H9 (cell line): ENCODE measurements around the gene NUP88. TPM values are rescaled to one million over a fixed set of nuclear protein-coding genes. Genes with fewer than 3 reads are reported as not detected.
A peak's percentile ranks its signal among the peaks of the same experiment; 100 is the strongest.

ENCODE experiments used
- DNase-seq: peaks from one replicate; pipeline ENCODE4 v3.0.0-alpha.2; 2017
- H2AFZ ChIP-seq: one replicate; pipeline ENCODE4 v1.6.1; 2013; ENCODE audit warnings: mild to moderate bottlenecking, low read length, control low read depth, moderate library complexity
- H2AK5ac ChIP-seq: 2 replicates; pipeline ENCODE4 v1.6.1; 2013; ENCODE audit warnings: low read length, control low read depth, mixed read lengths; ENCODE audit not compliant: insufficient read length
- H2BK120ac ChIP-seq: one replicate; pipeline ENCODE4 v1.6.1; 2013; ENCODE audit warnings: low read depth, mild to moderate bottlenecking, low read length, control low read depth, inconsistent platforms; ENCODE audit not compliant: poor library complexity, severe bottlenecking
- H2BK12ac ChIP-seq: 2 replicates; pipeline ENCODE4 v1.6.1; 2013; ENCODE audit warnings: low read length, control low read depth, mixed read lengths, low read depth; ENCODE audit not compliant: insufficient read length
- H2BK15ac ChIP-seq: 2 replicates; pipeline ENCODE4 v1.6.1; 2013; ENCODE audit warnings: low read depth, low read length, control low read depth
- H2BK20ac ChIP-seq: one replicate; pipeline ENCODE4 v1.6.1; 2013; ENCODE audit warnings: low read depth, mild to moderate bottlenecking, low read length, control low read depth, inconsistent platforms; ENCODE audit not compliant: poor library complexity, severe bottlenecking
- H2BK5ac ChIP-seq: 2 replicates; pipeline ENCODE4 v1.6.1; 2013; ENCODE audit warnings: low read length, control low read depth, mixed read lengths; ENCODE audit not compliant: insufficient read length
- H3K14ac ChIP-seq: 2 replicates; pipeline ENCODE4 v1.6.1; 2013; ENCODE audit warnings: low read length, control low read depth; ENCODE audit not compliant: insufficient read depth
- H3K18ac ChIP-seq: 2 replicates; pipeline ENCODE4 v1.6.1; 2013; ENCODE audit warnings: low read depth, mild to moderate bottlenecking, mixed read lengths, low read length, control low read depth; ENCODE audit not compliant: insufficient read length
- H3K23ac ChIP-seq: 2 replicates; pipeline ENCODE4 v1.6.1; 2013; ENCODE audit warnings: low read length, control low read depth, mixed read lengths, low read depth; ENCODE audit not compliant: insufficient read length
- H3K23me2 ChIP-seq: 2 replicates; pipeline ENCODE4 v1.6.1; 2013; ENCODE audit warnings: low read depth, mild to moderate bottlenecking, mixed read lengths, low read length, control low read depth; ENCODE audit not compliant: insufficient read length, poor library complexity, severe bottlenecking
- H3K27ac ChIP-seq: 2 replicates; pipeline ENCODE4 v1.5.1; 2013; ENCODE audit warnings: low read length, control low read depth, mixed read lengths, low read depth; ENCODE audit not compliant: insufficient read length
- H3K27me3 ChIP-seq: 2 replicates; pipeline ENCODE4 v1.6.1; 2013; ENCODE audit warnings: low read length, control low read depth, inconsistent platforms; ENCODE audit not compliant: insufficient read depth
- H3K4ac ChIP-seq: 2 replicates; pipeline ENCODE4 v1.6.1; 2013; ENCODE audit warnings: low read depth, mild to moderate bottlenecking, control low read depth, inconsistent platforms, low read length, moderate library complexity
- H3K4me1 ChIP-seq: 2 replicates; pipeline ENCODE4 v1.6.1; 2013; ENCODE audit warnings: low read length, control low read depth, inconsistent platforms; ENCODE audit not compliant: insufficient read depth
- H3K4me2 ChIP-seq: 2 replicates; pipeline ENCODE4 v1.6.1; 2013; ENCODE audit warnings: low read length, control low read depth, mixed read lengths; ENCODE audit not compliant: insufficient read length, insufficient read depth
- H3K56ac ChIP-seq: 2 replicates; pipeline ENCODE4 v1.6.1; 2013; ENCODE audit warnings: low read depth, mild to moderate bottlenecking, mixed read lengths, low read length, control low read depth; ENCODE audit not compliant: insufficient read length
- H3K79me1 ChIP-seq: 2 replicates; pipeline ENCODE4 v1.6.1; 2013; ENCODE audit warnings: low read depth, mild to moderate bottlenecking, moderate library complexity, low read length, control low read depth, inconsistent platforms; ENCODE audit not compliant: insufficient read depth, poor library complexity, severe bottlenecking
- H3K79me2 ChIP-seq: 2 replicates; pipeline ENCODE4 v1.6.1; 2013; ENCODE audit warnings: low read length, control low read depth, inconsistent platforms; ENCODE audit not compliant: insufficient read depth
- H3K9ac ChIP-seq: 2 replicates; pipeline ENCODE4 v1.6.1; 2013; ENCODE audit warnings: low read length, control low read depth, mixed read lengths; ENCODE audit not compliant: insufficient read length; ENCODE audit errors: extremely low read depth
- H3K9me3 ChIP-seq: one replicate; pipeline ENCODE4 v1.6.1; 2013; ENCODE audit warnings: low read depth, low read length, inconsistent platforms; ENCODE audit not compliant: control insufficient read depth
- H3T11ph ChIP-seq: one replicate; pipeline ENCODE4 v1.6.1; 2013; ENCODE audit warnings: mild to moderate bottlenecking, low read length, control low read depth, inconsistent platforms
- H4K20me1 ChIP-seq: one replicate; pipeline ENCODE4 v1.6.1; 2013; ENCODE audit not compliant: control insufficient read depth, insufficient read length, insufficient read depth
- H4K5ac ChIP-seq: 2 replicates; pipeline ENCODE4 v1.6.1; 2013; ENCODE audit warnings: low read depth, mild to moderate bottlenecking, mixed read lengths, low read length, control low read depth; ENCODE audit not compliant: insufficient read length
- H4K8ac ChIP-seq: replicated peaks from 2 replicates; pipeline ENCODE4 v1.6.1; 2013; ENCODE audit warnings: low read length, control low read depth, mixed read lengths, low read depth; ENCODE audit not compliant: insufficient read length
- H4K91ac ChIP-seq: 2 replicates; pipeline ENCODE4 v1.6.1; 2013; ENCODE audit warnings: low read depth, mild to moderate bottlenecking, moderate library complexity, mixed read lengths, low read length, control low read depth; ENCODE audit not compliant: insufficient read length
- H3K27ac Mint-ChIP-seq, 3 experiments: 2 replicates in 2 of 3; 3 replicates in 1 of 3; pipeline ENCODE4 v1.8.0; 2020 to 2021; ENCODE audit warnings: mixed read lengths in 3 of 3, mild to moderate bottlenecking in 1 of 3, moderate library complexity in 1 of 3
- H3K27me3 Mint-ChIP-seq: 2 replicates; pipeline ENCODE4 v1.8.0; 2021; ENCODE audit warnings: low read depth, mild to moderate bottlenecking, moderate library complexity, mixed read lengths
- H3K36me3 Mint-ChIP-seq, 3 experiments: 2 replicates in 2 of 3; 3 replicates in 1 of 3; pipeline ENCODE4 v1.8.0; 2020 to 2021; ENCODE audit warnings: low read depth in 3 of 3, mixed read lengths in 3 of 3; ENCODE audit not compliant: insufficient read depth in 1 of 3
- H3K4me1 Mint-ChIP-seq, 2 experiments: 2 replicates each; pipeline ENCODE4 v1.8.0; 2020; ENCODE audit warnings: mixed read lengths in 2 of 2
- H3K4me3 Mint-ChIP-seq, 2 experiments: 2 replicates in 1 of 2; 3 replicates in 1 of 2; pipeline ENCODE4 v1.8.0; 2020 to 2021; ENCODE audit warnings: mild to moderate bottlenecking in 2 of 2, mixed read lengths in 2 of 2, moderate library complexity in 1 of 2
- H3K9me3 Mint-ChIP-seq, 2 experiments: 2 replicates in 1 of 2; 3 replicates in 1 of 2; pipeline ENCODE4 v1.8.0; 2020; ENCODE audit warnings: mild to moderate bottlenecking in 2 of 2, mixed read lengths in 2 of 2, moderate library complexity in 1 of 2
- WGBS: extraction: QIAGEN DNeasy Blood & Tissue Kit; methylation state at CpG from one replicate; pipeline ENCODE4 v1.1.7; 2013; ENCODE audit warnings: missing lambda C conversion rate, low lambda C conversion rate, mixed read lengths; ENCODE audit not compliant: insufficient read length; ENCODE audit errors: extremely low coverage; 5-methylcytosine and 5-hydroxymethylcytosine counted together
- total RNA-seq: library from RNA; stranded (reverse); gene quantifications from 2 replicates; pipeline ENCODE4 v1.2.1, GENCODE V29; 2021
- TF ChIP-seq, protein P1 (sequence below): fragments of 200-600 bp; sonication (generic); conservative IDR thresholded peaks from 3 replicates; pipeline ENCODE4 v1.8.0; 2021; ENCODE audit warnings: antibody characterized with exemption, mild to moderate bottlenecking

The NUP88 gene
- total RNA-seq, 1 experiment from 2014 or later: 98.2 TPM

DNA sequence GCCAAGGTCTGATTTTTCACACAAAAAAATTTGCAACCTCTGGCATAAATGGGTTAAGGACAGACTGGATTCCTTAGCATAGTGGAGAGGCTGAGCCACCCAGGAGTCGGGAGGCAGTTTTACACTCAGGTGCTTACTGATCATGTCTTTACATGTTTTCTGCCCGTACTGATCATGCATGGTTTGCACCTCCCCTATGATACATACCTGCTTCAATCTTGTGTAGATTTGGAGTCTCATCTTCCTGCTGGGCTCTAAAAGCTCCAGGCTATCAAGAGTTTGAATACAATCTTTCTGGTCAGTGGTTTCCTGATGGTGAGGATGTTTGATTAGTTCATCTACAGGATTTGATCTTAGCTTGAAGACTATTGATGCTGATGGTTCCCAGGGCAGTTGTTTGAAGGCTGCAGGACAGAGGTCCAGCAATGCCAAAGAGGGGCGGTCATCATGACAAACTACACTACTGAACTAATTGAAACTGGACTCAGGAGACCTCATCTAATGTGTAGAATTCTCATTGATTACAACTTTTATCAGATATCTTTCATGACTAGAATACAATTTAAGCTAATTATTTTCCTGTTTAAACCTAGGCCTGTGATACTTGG lies 12.6 kb upstream of the NUP88 start:
- peak overlapping the region in 1 of 2 experiments; percentile 12; a peak in 1 of 5 replicates for H3K4me3 Mint-ChIP-seq
- Histone ChIP-seq H3K4me1 (no peaks in the 10 kb centered on the region), H2AK5ac (no peak overlapping the region), H2AFZ (no peak overlapping the region), H2BK12ac (no peak overlapping the region), H3T11ph (no peak overlapping the region), H3K56ac (no peak overlapping the region), H2BK15ac (no peak overlapping the region), H3K4me2 (no peak overlapping the region), H2BK5ac (no peak overlapping the region), H4K8ac (no peak overlapping the region), H3K4ac (no peak overlapping the region), H4K5ac (no peak overlapping the region), H3K79me2 (no peaks in the 10 kb centered on the region), H2BK120ac (no peak overlapping the region), H3K23ac (no peak overlapping the region), H3K79me1 (peaks cover 3% of the 10 kb centered on the region), H4K20me1 (no peaks in the 10 kb centered on the region), H3K18ac (no peak overlapping the region), H2BK20ac (no peak overlapping the region), H3K27ac (no peak overlapping the region), H3K27me3 (no peaks in the 10 kb centered on the region), H3K9me3 (no peaks in the 10 kb centered on the region), H3K14ac (no peak overlapping the region), H4K91ac (no peak overlapping the region), H3K9ac (no peak overlapping the region), H3K23me2 (no peaks in the 10 kb centered on the region)
- no peaks in the 10 kb centered on the region for H3K9me3 Mint-ChIP-seq
- H3K27me3 Mint-ChIP-seq: no peaks in the 10 kb centered on the region
- no peak for DNase-seq
- H3K4me1 Mint-ChIP-seq: peaks cover 4 to 5% of the 10 kb centered on the region in 2 experiments; a peak in 2 of 4 replicates
- TF ChIP-seq, protein P1, sequence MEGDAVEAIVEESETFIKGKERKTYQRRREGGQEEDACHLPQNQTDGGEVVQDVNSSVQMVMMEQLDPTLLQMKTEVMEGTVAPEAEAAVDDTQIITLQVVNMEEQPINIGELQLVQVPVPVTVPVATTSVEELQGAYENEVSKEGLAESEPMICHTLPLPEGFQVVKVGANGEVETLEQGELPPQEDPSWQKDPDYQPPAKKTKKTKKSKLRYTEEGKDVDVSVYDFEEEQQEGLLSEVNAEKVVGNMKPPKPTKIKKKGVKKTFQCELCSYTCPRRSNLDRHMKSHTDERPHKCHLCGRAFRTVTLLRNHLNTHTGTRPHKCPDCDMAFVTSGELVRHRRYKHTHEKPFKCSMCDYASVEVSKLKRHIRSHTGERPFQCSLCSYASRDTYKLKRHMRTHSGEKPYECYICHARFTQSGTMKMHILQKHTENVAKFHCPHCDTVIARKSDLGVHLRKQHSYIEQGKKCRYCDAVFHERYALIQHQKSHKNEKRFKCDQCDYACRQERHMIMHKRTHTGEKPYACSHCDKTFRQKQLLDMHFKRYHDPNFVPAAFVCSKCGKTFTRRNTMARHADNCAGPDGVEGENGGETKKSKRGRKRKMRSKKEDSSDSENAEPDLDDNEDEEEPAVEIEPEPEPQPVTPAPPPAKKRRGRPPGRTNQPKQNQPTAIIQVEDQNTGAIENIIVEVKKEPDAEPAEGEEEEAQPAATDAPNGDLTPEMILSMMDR: no peak
- WGBS: no CpG with 5 or more reads among the region's 3 CpGs
- H3K36me3 Mint-ChIP-seq: peaks cover 68 to 96% (median 82%) of the 10 kb centered on the region in 3 experiments; a peak in 6 of 7 replicates
- H3K27ac Mint-ChIP-seq: peak overlapping the region; percentile 15 to 89 (median 41); a peak in 4 of 7 replicates
